ENCODE data around the gene TRIM13.
"Not testable (repeated sequence)": the region's sequence is repeated elsewhere in the genome, so short reads cannot be mapped to it uniquely, and the experiment has no call there.

TRIM13 gene

GRCh38 chr13:49996951-49997895 lies at the start of gene TRIM13:
Gene TRIM13 (plus strand): TSS chr13:49997042. CDS start chr13:50011941, 14,899 bp downstream.
- peak; percentile 85 for DNase-seq

GRCh38 chr13:49948777-49949270 lies 48.0 kb upstream of the TRIM13 start:
- DNase-seq, result not testable (repeated sequence)

GRCh38 chr13:49951754-49952535 lies 44.9 kb upstream of the TRIM13 start:
- no peak for DNase-seq

GRCh38 chr13:49953560-49953959 lies 43.3 kb upstream of the TRIM13 start:
- DNase-seq, result no peak

GRCh38 chr13:49954674-49955455 lies 42.0 kb upstream of the TRIM13 start:
- DNase-seq, result no peak

GRCh38 chr13:49956131-49956530 lies 40.7 kb upstream of the TRIM13 start:
- DNase-seq, result no peak

GRCh38 chr13:49958321-49958720 lies 38.5 kb upstream of the TRIM13 start:
- no peak for DNase-seq

- DNase-seq, result no peak
These were observed 29.4 kb upstream of the TRIM13 start for GRCh38 chr13:49967456-49967855.

- no peak for DNase-seq
These were observed 24.1 kb upstream of the TRIM13 start for GRCh38 chr13:49972709-49973108.

- DNase-seq, result no peak
These were observed 21.0 kb upstream of the TRIM13 start for GRCh38 chr13:49975826-49976225.

- DNase-seq, result peak; percentile 50
These were observed 20.3 kb upstream of the TRIM13 start for GRCh38 chr13:49976314-49977258.

- DNase-seq, result no peak
These were observed 18.9 kb upstream of the TRIM13 start for GRCh38 chr13:49977992-49978391.

- no peak for DNase-seq
These were observed 16.6 kb upstream of the TRIM13 start for GRCh38 chr13:49980266-49980665.

- DNase-seq, result no peak
These were observed 11.7 kb upstream of the TRIM13 start for GRCh38 chr13:49985129-49985528.

- no peak for DNase-seq
These were observed 10.4 kb upstream of the TRIM13 start for GRCh38 chr13:49986471-49986870.

GRCh38 chr13:49990612-49991011 lies 6.2 kb upstream of the TRIM13 start:
- not testable (repeated sequence) for DNase-seq

GRCh38 chr13:49993111-49993510 lies 3.7 kb upstream of the TRIM13 start:
- no peak for DNase-seq

- no peak for DNase-seq
These were observed 3.2 kb upstream of the TRIM13 start for GRCh38 chr13:49993666-49994065.

GRCh38 chr13:49995625-49996101 lies 1.2 kb upstream of the TRIM13 start:
- no peak for DNase-seq

GRCh38 chr13:49996161-49996915 lies 504 bp upstream of the TRIM13 start:
- peak; percentile 63 for DNase-seq

GRCh38 chr13:49997955-49998354 lies 1.1 kb downstream of the TRIM13 start:
- DNase-seq, result no peak
